Osteocyte (in vitro differentiated cells): Measurements from ENCODE around the gene CTNNBL1. TPM values are rescaled to one million over a fixed set of nuclear protein-coding genes. Genes with fewer than 3 reads are reported as not detected.
"Not testable (repeated sequence)": the region's sequence is repeated elsewhere in the genome, so short reads cannot be mapped to it uniquely, and the experiment has no call there.

Experiments used
- DNase-seq: peaks from one replicate; pipeline ENCODE4 v3.0.0; 2021; ENCODE audit warnings: mixed read lengths; ENCODE audit not compliant: unreplicated experiment; ENCODE audit errors: extremely low spot score
- H3K27ac Mint-ChIP-seq: one replicate; pipeline ENCODE4 v1.8.0; 2021; ENCODE audit warnings: mild to moderate bottlenecking, mixed read lengths; ENCODE audit not compliant: unreplicated experiment
- H3K27me3 Mint-ChIP-seq: one replicate; pipeline ENCODE4 v1.8.0; 2021; ENCODE audit warnings: mixed read lengths; ENCODE audit not compliant: unreplicated experiment
- H3K36me3 Mint-ChIP-seq: one replicate; pipeline ENCODE4 v1.8.0; 2021; ENCODE audit warnings: mixed read lengths; ENCODE audit not compliant: unreplicated experiment
- H3K4me1 Mint-ChIP-seq: one replicate; pipeline ENCODE4 v1.8.0; 2021; ENCODE audit warnings: mixed read lengths; ENCODE audit not compliant: unreplicated experiment
- H3K4me3 Mint-ChIP-seq: one replicate; pipeline ENCODE4 v1.8.0; 2021; ENCODE audit warnings: mild to moderate bottlenecking, moderate library complexity, mixed read lengths; ENCODE audit not compliant: unreplicated experiment
- H3K9me3 Mint-ChIP-seq: one replicate; pipeline ENCODE4 v1.8.0; 2021; ENCODE audit warnings: mixed read lengths; ENCODE audit not compliant: unreplicated experiment
- total RNA-seq: library from RNA; stranded (reverse); gene quantifications from 2 replicates; pipeline ENCODE4 v1.2.1, GENCODE V29; 2021
- TF ChIP-seq, protein P1 (sequence below): fragments of 200-600 bp; sonication (generic); IDR thresholded peaks from 2 replicates; pipeline ENCODE4 v1.5.0; 2021; ENCODE audit warnings: antibody characterized with exemption, mild to moderate bottlenecking, moderate library complexity

CTNNBL1 gene
- total RNA-seq, 1 donor from 2014 or later = 43.4 TPM

DNA sequence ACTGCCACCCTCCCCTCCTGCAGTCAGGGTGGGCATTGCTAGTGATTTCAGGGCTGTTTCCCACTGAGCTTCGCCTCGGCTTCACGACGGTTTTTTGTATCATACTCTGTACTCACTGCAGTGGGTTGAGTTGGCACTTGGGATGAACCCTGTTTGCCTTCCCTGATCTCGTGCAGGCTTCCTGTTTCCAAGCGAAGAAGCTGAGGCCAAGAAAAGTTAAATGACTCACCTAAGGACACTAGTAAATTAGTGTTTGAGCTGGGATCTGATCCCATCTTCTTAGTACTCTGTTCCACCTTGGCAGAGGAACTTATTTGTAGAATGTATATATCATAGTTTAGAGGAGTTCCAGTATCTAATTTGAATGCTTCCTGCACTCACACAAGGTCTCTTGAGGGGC, 158.8 kb downstream of the CTNNBL1 start:
- no peaks in the 10 kb centered on the region for H3K27me3 Mint-ChIP-seq
- no peak for DNase-seq
- no peak overlapping the region for H3K4me3 Mint-ChIP-seq
- H3K9me3 Mint-ChIP-seq = no peaks in the 10 kb centered on the region
- no peak overlapping the region for H3K27ac Mint-ChIP-seq
- H3K36me3 Mint-ChIP-seq = peaks cover 10% of the 10 kb centered on the region
- peaks cover 6% of the 10 kb centered on the region for H3K4me1 Mint-ChIP-seq
- TF ChIP-seq, protein P1, sequence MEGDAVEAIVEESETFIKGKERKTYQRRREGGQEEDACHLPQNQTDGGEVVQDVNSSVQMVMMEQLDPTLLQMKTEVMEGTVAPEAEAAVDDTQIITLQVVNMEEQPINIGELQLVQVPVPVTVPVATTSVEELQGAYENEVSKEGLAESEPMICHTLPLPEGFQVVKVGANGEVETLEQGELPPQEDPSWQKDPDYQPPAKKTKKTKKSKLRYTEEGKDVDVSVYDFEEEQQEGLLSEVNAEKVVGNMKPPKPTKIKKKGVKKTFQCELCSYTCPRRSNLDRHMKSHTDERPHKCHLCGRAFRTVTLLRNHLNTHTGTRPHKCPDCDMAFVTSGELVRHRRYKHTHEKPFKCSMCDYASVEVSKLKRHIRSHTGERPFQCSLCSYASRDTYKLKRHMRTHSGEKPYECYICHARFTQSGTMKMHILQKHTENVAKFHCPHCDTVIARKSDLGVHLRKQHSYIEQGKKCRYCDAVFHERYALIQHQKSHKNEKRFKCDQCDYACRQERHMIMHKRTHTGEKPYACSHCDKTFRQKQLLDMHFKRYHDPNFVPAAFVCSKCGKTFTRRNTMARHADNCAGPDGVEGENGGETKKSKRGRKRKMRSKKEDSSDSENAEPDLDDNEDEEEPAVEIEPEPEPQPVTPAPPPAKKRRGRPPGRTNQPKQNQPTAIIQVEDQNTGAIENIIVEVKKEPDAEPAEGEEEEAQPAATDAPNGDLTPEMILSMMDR = no peak

DNA sequence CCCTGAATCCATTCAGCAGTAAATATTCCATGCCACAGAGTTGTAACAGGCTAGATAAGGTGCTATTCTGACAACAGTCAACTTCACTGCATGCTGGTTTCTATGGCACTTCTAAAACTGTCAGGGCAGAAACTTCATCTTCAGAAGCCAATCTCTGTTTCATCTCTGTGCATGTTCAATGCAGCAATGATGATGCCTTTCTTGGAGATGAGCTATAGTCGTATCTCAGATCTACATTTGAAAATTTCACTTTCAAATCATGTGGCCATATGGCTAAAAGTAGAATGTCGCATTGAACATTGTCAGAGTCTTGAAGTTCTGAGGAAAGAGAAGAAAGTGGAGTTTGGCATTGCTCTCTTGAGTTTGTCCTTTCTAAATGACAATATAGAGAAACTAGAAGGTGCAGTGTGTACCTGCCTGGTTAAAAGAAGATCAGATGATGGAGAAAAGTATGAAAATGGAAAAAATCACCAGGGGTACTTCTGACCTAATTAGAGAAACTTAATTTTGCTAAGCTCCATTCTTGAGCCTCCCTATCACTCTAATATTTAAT, 160.1 kb downstream of the CTNNBL1 start:
- TF ChIP-seq, protein P1 = no peak
- H3K4me1 Mint-ChIP-seq = peaks cover 6% of the 10 kb centered on the region
- no peaks in the 10 kb centered on the region for H3K27me3 Mint-ChIP-seq
- H3K27ac Mint-ChIP-seq = no peak overlapping the region
- no peak for DNase-seq
- peaks cover 9% of the 10 kb centered on the region for H3K36me3 Mint-ChIP-seq
- H3K9me3 Mint-ChIP-seq = no peaks in the 10 kb centered on the region
- no peak overlapping the region for H3K4me3 Mint-ChIP-seq

DNA sequence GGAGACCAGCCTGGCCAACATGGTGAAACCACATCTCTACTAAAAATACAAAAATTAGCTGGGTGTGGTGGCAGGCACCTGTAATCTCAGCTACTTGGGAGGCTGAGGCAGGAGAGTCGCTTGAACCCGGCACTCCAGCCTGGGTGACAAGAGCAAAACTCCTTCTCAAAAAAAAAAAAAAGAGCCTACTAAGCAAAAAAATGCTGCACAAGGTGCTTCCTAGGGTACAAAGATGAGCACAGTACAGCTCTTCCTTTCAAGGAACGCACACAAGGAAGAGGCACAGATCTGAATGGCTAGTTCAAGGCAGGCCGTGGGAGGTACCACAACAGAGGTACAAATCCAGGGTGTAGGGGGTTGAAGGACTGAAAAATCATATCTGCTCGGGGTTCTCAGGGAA, 162.2 kb downstream of the CTNNBL1 start:
- peaks cover 18% of the 10 kb centered on the region for H3K36me3 Mint-ChIP-seq
- H3K27ac Mint-ChIP-seq, H3K4me3 Mint-ChIP-seq, H3K4me1 Mint-ChIP-seq, H3K27me3 Mint-ChIP-seq, H3K9me3 Mint-ChIP-seq, DNase-seq: not testable (repeated sequence)

DNA sequence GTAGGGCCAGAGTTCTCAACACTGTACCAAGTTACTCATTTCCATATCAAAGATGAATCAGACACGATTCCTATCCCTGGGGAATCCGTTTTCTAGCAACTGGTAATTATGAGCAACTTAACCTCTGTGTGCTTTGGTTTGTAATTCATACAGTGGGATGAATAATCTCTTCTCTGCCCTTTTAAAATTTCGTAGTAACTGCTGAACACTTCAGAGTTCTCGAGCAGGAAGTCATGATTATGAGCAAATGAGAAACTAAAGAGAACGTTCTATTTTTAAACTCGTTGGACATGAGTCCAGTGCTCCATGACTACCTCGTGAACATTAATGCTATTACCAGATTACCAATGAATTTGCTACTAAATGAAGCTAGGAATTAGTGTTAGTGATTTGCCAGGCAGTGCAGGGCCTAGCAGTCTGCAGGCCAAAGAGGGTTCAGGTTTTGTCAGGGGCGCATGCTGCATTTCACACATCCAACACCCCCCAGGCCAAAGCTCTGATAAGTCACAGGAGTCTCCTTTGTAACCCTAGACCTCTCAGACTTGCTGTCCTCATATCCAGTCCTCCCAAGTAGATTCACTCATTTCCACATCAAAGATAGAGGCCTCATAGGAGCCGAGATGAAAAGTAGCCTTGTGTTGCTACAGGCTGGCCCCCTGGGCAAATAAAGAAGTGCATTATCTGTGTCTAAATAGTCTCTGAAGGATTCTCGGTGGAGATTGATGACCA, 163.3 kb downstream of the CTNNBL1 start:
- no peak overlapping the region for H3K27ac Mint-ChIP-seq
- TF ChIP-seq, protein P1 = no peak
- H3K4me3 Mint-ChIP-seq = no peak overlapping the region

DNA sequence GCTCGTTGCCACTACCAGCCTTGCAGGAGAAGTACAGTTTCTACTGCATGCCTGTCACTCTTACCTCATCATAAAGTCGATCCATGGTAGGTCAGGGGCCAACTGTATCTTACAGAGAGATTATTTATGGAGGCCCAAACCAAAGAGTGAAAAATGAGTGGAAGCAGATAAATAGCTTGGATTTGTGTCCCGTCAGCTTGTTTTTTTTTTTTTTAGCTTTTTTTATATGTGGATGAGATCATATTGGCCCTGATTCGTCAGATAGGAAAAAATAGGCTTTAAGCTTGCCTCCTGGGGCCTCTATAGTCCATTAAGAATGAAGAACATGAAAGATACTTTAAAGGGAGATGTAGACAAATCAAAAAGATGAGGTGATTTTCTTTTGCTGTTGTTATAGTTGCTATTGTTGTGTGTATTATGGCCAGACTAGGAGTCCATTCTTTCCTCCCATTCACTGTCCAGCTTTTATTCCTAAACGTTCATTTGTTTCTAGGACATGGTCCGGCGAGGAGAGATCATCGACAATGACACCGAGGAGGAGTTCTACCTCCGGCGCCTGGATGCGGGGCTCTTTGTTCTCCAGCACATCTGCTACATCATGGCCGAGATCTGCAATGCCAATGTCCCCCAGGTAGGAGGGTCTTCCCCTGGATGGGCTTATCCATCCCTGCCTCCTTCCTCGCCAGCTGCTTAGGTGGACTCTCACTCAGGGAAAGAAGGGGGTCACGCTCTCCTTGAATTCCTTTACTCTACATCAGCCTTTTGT, 165.8 kb downstream of the CTNNBL1 start:
- H3K27ac Mint-ChIP-seq = no peak overlapping the region
- TF ChIP-seq, protein P1 = no peak
- H3K36me3 Mint-ChIP-seq = peaks cover 24% of the 10 kb centered on the region
- H3K9me3 Mint-ChIP-seq = peaks cover 5% of the 10 kb centered on the region
- no peak overlapping the region for H3K4me3 Mint-ChIP-seq
- no peak for DNase-seq
- no peaks in the 10 kb centered on the region for H3K4me1 Mint-ChIP-seq
- no peaks in the 10 kb centered on the region for H3K27me3 Mint-ChIP-seq

More for the DNA sequence above, 163.3 kb downstream of the CTNNBL1 start:
- no peak for DNase-seq
- Mint-ChIP-seq H3K36me3 (peaks cover 21% of the 10 kb centered on the region), H3K9me3 (peaks cover 5% of the 10 kb centered on the region), H3K27me3 (no peaks in the 10 kb centered on the region), H3K4me1 (no peaks in the 10 kb centered on the region)
